Suprapubic skin (tissue), 4 donors: ENCODE data around the gene MGAT1. TPM values are rescaled to one million over a fixed set of nuclear protein-coding genes. Genes with fewer than 3 reads are reported as not detected.

Experiments used
- DNase-seq, 2 donors: peaks; one replicate each; pipeline ENCODE4 v3.0.0-alpha.2; 2019; ENCODE audit warnings: low spot score in 2 of 2
- H3K27ac ChIP-seq: fragments of 200-600 bp; sonication (generic); one replicate; pipeline ENCODE4 v1.5.1; 2019
- H3K27me3 ChIP-seq: fragments of 200-600 bp; sonication (generic); one replicate; pipeline ENCODE4 v1.5.1; 2019
- H3K36me3 ChIP-seq: fragments of 200-600 bp; sonication (generic); one replicate; pipeline ENCODE4 v1.5.1; 2019
- H3K4me1 ChIP-seq: fragments of 200-600 bp; sonication (generic); one replicate; pipeline ENCODE4 v1.5.1; 2019
- H3K4me3 ChIP-seq: fragments of 200-600 bp; sonication (generic); one replicate; pipeline ENCODE4 v1.5.1; 2019; ENCODE audit warnings: mild to moderate bottlenecking
- H3K9me3 ChIP-seq: fragments of 200-600 bp; sonication (generic); one replicate; pipeline ENCODE4 v1.5.1; 2019
- EP300 ChIP-seq: sonication (generic); formaldehyde crosslinking; IDR thresholded peaks from one replicate; pipeline ENCODE4 v1.6.1; 2017; ENCODE audit warnings: antibody characterized with exemption
- POLR2A ChIP-seq, 2 donors: fragments of 450-650 bp; IDR thresholded peaks; one replicate each; pipeline ENCODE4 v1.6.1; 2017; ENCODE audit warnings: antibody characterized with exemption in 2 of 2, mild to moderate bottlenecking in 2 of 2, moderate library complexity in 2 of 2
- POLR2AphosphoS5 ChIP-seq, 3 donors: sonication (generic); formaldehyde crosslinking; IDR thresholded peaks; one replicate each; pipeline ENCODE4 v1.6.1; 2017; ENCODE audit warnings: antibody characterized with exemption in 3 of 3
- WGBS: methylation state at CpG from one replicate; pipeline ENCODE4 v1.1.5; 2018; 5-methylcytosine and 5-hydroxymethylcytosine counted together
- total RNA-seq, 4 donors: library from RNA; depleted of rRNA; stranded (reverse); fragments of >200 nt; gene quantifications; one replicate each; pipeline ENCODE4 v1.1.0, GENCODE V29; 2016
- TF ChIP-seq, protein P1 (sequence below), 2 donors: fragments of 200-600 bp in 1 of 2; fragments of 450-650 bp in 1 of 2; sonication (generic) in 1 of 2; IDR thresholded peaks; one replicate each; pipeline ENCODE4 v1.5.1; 2016 to 2019; ENCODE audit warnings: antibody characterized with exemption in 2 of 2, mild to moderate bottlenecking in 1 of 2, moderate library complexity in 1 of 2

Gene MGAT1
- total RNA-seq, 4 donors from 2014 or later = 122 to 137 (median 125) TPM

DNA sequence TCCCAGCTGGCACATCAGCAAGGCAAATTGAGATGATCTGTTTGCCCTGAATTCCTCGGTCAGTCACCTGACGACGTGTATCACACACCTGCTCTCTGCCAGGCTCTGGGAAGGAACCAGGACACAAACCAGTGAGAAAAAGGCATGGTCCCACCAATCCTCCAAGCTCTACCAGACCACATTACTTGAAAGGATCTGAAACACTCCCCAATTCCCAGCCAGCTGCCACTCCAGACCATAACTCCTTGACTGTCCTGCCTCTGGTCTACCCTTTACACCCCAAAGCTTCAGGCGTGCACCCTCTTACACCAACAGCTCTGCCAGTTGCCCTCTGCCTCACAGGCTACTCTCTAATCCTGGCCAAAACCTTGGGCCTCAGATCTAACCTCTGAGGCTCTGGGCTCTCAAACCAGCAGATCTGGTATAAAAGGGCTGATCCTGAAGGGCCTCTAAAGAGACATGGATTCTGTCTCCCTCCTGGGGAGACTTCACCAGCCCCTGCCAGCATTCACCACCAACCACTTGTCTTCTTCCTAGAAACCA lies 6.8 kb downstream of the MGAT1 start:
- no peak overlapping the region for H3K4me3 ChIP-seq
- H3K9me3 ChIP-seq = no peaks in the 10 kb centered on the region
- H3K27me3 ChIP-seq = no peaks in the 10 kb centered on the region
- 64% methylated on average over 4 of the region's 4 CpGs for WGBS
- no peak for DNase-seq
- no peak overlapping the region for H3K27ac ChIP-seq
- TF ChIP-seq POLR2AphosphoS5 (IDR thresholded peaks at IDR 0.05) (no peak), EP300 (no peak), POLR2A (IDR thresholded peaks at IDR 0.05) (no peak)
- TF ChIP-seq, protein P1, sequence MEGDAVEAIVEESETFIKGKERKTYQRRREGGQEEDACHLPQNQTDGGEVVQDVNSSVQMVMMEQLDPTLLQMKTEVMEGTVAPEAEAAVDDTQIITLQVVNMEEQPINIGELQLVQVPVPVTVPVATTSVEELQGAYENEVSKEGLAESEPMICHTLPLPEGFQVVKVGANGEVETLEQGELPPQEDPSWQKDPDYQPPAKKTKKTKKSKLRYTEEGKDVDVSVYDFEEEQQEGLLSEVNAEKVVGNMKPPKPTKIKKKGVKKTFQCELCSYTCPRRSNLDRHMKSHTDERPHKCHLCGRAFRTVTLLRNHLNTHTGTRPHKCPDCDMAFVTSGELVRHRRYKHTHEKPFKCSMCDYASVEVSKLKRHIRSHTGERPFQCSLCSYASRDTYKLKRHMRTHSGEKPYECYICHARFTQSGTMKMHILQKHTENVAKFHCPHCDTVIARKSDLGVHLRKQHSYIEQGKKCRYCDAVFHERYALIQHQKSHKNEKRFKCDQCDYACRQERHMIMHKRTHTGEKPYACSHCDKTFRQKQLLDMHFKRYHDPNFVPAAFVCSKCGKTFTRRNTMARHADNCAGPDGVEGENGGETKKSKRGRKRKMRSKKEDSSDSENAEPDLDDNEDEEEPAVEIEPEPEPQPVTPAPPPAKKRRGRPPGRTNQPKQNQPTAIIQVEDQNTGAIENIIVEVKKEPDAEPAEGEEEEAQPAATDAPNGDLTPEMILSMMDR (IDR thresholded peaks at IDR 0.05) = no peak
- peaks cover 44% of the 10 kb centered on the region for H3K36me3 ChIP-seq
- H3K4me1 ChIP-seq = peaks cover 61% of the 10 kb centered on the region

DNA sequence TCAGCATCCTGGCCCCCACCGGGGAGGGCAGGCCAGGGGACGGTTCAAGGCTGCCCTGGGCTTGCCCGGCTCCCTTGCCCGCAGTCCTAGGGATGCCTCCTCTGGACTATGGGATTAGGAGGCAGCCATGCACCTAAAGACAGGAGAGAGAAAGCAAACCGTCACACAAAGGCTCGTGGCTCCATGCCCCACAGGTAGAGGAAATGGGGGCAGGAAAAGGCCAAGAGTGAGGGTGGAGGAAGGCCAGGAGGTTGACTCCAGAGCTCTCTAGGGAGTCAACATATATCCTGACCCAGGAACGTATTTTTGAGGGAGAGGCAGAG lies 9.7 kb downstream of the MGAT1 start:
- no peaks in the 10 kb centered on the region for H3K9me3 ChIP-seq
- no peaks in the 10 kb centered on the region for H3K27me3 ChIP-seq
- TF ChIP-seq, protein P1 (IDR thresholded peaks at IDR 0.05) = no peak
- TF ChIP-seq POLR2A (IDR thresholded peaks at IDR 0.05) (no peak), POLR2AphosphoS5 (IDR thresholded peaks at IDR 0.05) (no peak), EP300 (no peak)
- H3K36me3 ChIP-seq = peaks cover 62% of the 10 kb centered on the region
- 83% methylated on average over 4 of the region's 7 CpGs for WGBS
- peaks cover 33% of the 10 kb centered on the region for H3K4me1 ChIP-seq
- no peak for DNase-seq
- H3K27ac ChIP-seq = no peak overlapping the region
- H3K4me3 ChIP-seq = no peak overlapping the region

DNA sequence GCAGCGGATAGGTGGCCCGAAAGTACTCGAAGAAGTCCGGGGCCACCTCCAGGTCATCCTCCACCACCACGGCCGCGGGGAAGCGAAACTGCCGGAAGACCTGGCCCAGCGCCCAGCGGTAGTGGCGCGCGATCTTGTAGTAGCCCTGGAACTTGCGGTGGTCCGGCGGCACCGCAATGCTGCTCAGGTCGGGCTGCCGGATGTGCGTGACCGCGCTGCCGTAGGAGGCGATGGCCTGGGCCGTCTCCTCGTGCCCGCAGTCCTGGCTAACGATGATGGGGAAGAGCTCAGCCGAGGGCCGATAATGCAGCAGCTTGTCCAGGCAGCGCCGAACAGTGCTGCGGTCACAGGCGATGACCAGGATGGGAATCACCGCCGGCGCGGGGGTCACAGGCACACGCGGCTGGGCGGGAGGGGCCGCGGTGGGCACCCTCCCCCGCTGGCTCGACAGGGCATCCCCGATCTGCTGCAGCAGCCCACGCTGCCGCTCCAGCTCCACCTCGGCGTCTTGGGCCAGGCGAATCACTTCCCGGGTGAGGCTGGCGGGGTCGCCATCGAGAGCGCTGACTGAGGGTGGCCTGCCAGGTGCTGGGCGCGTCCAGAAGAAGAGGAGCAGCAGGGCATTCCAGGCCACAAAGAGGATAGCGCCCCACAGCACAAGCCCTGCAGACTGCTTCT lies 10.2 kb downstream of the MGAT1 start:
- whole genome bisulfite sequencing = 93% methylated on average over 43 of the region's 60 CpGs
- TF ChIP-seq POLR2A (IDR thresholded peaks at IDR 0.05) = no peak
- TF ChIP-seq, protein P1 (IDR thresholded peaks at IDR 0.05) = no peak
- TF ChIP-seq EP300 = no peak
- no peak for TF ChIP-seq POLR2AphosphoS5 (IDR thresholded peaks at IDR 0.05)
- no peaks in the 10 kb centered on the region for H3K27me3 ChIP-seq
- DNase-seq = no peak
- H3K4me3 ChIP-seq = no peak overlapping the region
- H3K9me3 ChIP-seq = no peaks in the 10 kb centered on the region
- H3K27ac ChIP-seq = no peak overlapping the region
- H3K4me1 ChIP-seq = peaks cover 33% of the 10 kb centered on the region
- H3K36me3 ChIP-seq = peaks cover 66% of the 10 kb centered on the region

DNA sequence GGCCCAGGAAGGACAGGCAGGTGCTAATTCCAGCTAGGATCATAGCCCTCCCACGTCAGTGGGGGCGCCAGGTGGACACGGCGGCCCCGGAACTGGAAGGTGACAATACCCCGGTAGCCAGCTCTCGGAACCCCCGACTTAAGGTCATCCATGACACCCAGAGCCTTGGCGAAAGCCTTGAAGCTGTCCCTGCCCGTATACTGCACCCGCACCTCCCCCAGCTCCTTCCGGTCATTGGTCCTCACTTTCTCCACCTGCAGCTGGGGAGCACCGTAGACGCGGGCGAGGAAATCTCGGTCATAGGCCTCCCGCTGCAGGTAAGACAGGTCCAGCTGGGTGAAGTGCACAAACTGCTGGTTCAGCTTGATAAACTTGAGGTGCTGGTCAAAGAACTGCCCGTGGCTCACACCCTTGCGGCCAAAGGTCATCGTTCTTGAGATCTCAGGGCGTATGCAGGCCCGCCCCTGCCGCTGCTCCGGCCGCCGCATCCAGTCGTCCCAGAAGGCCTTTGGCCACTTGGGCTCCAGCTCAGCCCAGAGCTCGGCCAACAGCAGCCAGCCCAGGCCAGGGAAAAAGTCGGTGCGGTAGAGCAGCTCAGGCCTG lies 10.9 kb downstream of the MGAT1 start:
- WGBS = 96% methylated on average over 25 of the region's 31 CpGs
- DNase-seq = no peak

DNA sequence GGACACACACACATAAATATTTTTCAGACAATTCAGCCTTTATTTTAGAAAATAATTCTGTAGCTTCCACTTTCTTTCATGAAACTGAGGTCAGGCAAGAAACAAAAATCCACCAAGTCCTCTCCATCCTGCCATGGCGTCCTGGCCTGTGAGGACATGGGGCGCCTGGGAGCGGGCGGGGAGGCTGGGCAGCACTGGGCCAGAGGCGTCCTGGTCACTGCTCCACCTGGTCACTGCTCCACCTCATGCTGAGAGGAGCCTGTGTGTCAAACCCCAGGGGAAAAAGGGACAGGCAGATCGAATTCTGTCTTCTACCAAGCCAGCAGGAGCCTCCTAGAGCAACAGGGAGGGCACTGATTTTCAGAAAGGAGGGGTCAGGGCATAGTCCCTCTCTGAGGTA lies 12.1 kb downstream of the MGAT1 start:
- H3K9me3 ChIP-seq = no peaks in the 10 kb centered on the region
- H3K36me3 ChIP-seq = peaks cover 62% of the 10 kb centered on the region
- 90% methylated on average over 5 of the region's 6 CpGs for WGBS
- H3K4me1 ChIP-seq = peaks cover 34% of the 10 kb centered on the region
- no peak overlapping the region for H3K27ac ChIP-seq
- H3K4me3 ChIP-seq = no peak overlapping the region
- no peak for DNase-seq
- TF ChIP-seq EP300 (no peak), POLR2A (IDR thresholded peaks at IDR 0.05) (no peak), POLR2AphosphoS5 (IDR thresholded peaks at IDR 0.05) (no peak)
- TF ChIP-seq, protein P1 (IDR thresholded peaks at IDR 0.05) = no peak
- H3K27me3 ChIP-seq = no peaks in the 10 kb centered on the region

More for the DNA sequence above, 10.9 kb downstream of the MGAT1 start:
- H3K9me3 ChIP-seq = no peaks in the 10 kb centered on the region
- no peaks in the 10 kb centered on the region for H3K27me3 ChIP-seq
- no peak overlapping the region for H3K4me3 ChIP-seq
- no peak overlapping the region for H3K27ac ChIP-seq
- TF ChIP-seq EP300 (no peak), POLR2A (IDR thresholded peaks at IDR 0.05) (no peak), POLR2AphosphoS5 (IDR thresholded peaks at IDR 0.05) (no peak)
- TF ChIP-seq, protein P1 (IDR thresholded peaks at IDR 0.05) = no peak
- peaks cover 66% of the 10 kb centered on the region for H3K36me3 ChIP-seq
- peaks cover 33% of the 10 kb centered on the region for H3K4me1 ChIP-seq
